ENCODE results near the gene IGF2R.

DNA sequence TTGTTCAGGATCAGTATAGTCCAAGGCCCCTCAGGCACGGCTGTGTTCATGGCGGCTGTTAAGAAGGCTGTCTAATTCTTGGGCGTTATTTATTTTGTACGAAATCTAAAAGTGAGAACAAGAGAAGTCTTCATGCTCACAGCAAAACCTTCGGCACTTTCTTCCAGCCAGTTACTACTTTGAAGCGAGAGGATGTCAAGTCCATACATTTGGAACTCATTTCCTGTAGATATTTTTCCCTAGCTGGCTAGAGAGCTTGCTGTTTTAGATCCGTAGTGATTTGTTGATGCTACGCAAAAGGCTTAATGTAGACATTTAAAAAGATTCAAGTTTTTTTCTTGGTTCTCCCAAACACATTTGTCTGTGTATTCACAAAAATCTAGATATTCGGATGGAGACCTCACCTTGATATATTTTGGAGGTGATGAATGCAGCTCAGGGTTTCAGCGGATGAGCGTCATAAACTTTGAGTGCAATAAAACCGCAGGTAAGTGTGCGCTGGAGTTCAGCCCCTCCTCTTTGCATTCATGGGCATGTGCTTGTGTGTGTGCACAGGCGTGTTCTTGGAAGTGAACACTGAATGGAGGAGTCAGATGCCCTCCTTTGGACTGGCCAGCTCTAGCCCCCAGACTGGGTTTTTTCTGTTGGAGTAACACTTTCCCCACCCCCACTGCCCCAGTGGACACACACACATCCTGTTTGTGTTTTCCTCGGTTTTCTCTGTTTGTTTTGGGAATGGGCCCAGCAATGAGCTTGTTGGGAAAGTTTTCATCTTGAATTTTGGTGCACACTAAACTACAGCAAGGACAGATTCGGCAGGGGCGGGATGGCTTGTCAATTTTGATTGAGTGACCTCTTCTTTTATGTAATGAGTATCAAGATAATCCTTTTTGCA lies 65.4 kb downstream of the IGF2R start:
- TF ChIP-seq, protein P1, sequence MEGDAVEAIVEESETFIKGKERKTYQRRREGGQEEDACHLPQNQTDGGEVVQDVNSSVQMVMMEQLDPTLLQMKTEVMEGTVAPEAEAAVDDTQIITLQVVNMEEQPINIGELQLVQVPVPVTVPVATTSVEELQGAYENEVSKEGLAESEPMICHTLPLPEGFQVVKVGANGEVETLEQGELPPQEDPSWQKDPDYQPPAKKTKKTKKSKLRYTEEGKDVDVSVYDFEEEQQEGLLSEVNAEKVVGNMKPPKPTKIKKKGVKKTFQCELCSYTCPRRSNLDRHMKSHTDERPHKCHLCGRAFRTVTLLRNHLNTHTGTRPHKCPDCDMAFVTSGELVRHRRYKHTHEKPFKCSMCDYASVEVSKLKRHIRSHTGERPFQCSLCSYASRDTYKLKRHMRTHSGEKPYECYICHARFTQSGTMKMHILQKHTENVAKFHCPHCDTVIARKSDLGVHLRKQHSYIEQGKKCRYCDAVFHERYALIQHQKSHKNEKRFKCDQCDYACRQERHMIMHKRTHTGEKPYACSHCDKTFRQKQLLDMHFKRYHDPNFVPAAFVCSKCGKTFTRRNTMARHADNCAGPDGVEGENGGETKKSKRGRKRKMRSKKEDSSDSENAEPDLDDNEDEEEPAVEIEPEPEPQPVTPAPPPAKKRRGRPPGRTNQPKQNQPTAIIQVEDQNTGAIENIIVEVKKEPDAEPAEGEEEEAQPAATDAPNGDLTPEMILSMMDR (IDR thresholded peaks at IDR 0.05) = no peak
- TF ChIP-seq POLR2AphosphoS5 (IDR thresholded peaks at IDR 0.05) = no peak
- no peak for TF ChIP-seq POLR2A (IDR thresholded peaks at IDR 0.05)
